Measurements from ENCODE around the gene CFAP107. TPM values are rescaled to one million over a fixed set of nuclear protein-coding genes. Genes with fewer than 3 reads are reported as not detected.

The CFAP107 gene
- total RNA-seq, result not detected

GRCh38 chr1:12745992-12746323 lies at the start of gene CFAP107:
Gene CFAP107, plus strand, starts transcription at chr1:12746200. Its CDS starts 231 bp downstream, at chr1:12746431.
- H3K4me1 ChIP-seq, result peaks cover 0 to 3% of the 10 kb centered on the region in 2 donors
- intact Hi-C loops (cut with DNase I; ENCODE audit: low total_unique reads), result no loop called here
- peaks cover 0 to 11% (median 0%) of the 10 kb centered on the region in 3 donors for H3K9me3 ChIP-seq
- H3K4me3 ChIP-seq, result no peak within 1 kb of the TSS
- no peaks in the 10 kb centered on the region for H3K36me3 ChIP-seq
- no peak for DNase-seq
- no peak within 1 kb of the TSS for H3K27ac ChIP-seq
- no peaks in the 10 kb centered on the region for H3K27me3 ChIP-seq
- in situ Hi-C loops (cut with MboI; ENCODE audit: low sequenced_read_pairs in 4 of 4), result no loop called here
- TF ChIP-seq POLR2A (IDR thresholded peaks at IDR 0.05) (no peak), CTCF (IDR thresholded peaks at IDR 0.05 in 4 of 5, conservative IDR thresholded peaks at IDR 0.05 in 1 of 5) (no peak)
- ATAC-seq, result no peak

GRCh38 chr1:12696658-12697057 lies 49.3 kb upstream of the CFAP107 start:
- Histone ChIP-seq H3K27me3 (no peaks in the 10 kb centered on the region), H3K27ac (no peak overlapping the region), H3K4me1 (peaks cover 14 to 18% of the 10 kb centered on the region in 2 donors), H3K36me3 (no peaks in the 10 kb centered on the region), H3K9me3 (no peaks in the 10 kb centered on the region), H3K4me3 (no peak overlapping the region)
- intact Hi-C loops (cut with DNase I; ENCODE audit: low total_unique reads) (no loop called here), in situ Hi-C loops (cut with MboI; ENCODE audit: low sequenced_read_pairs in 4 of 4) (no loop called here)
- TF ChIP-seq CTCF (IDR thresholded peaks at IDR 0.05 in 4 of 5, conservative IDR thresholded peaks at IDR 0.05 in 1 of 5) (no peak), POLR2A (IDR thresholded peaks at IDR 0.05) (no peak)
- ATAC-seq (no peak), DNase-seq (no peak)

- Histone ChIP-seq H3K27me3 (no peaks in the 10 kb centered on the region), H3K9me3 (no peaks in the 10 kb centered on the region), H3K4me1 (peaks cover 14 to 18% of the 10 kb centered on the region in 2 donors), H3K36me3 (no peaks in the 10 kb centered on the region), H3K27ac (no peak overlapping the region), H3K4me3 (no peak overlapping the region)
- intact Hi-C loops (cut with DNase I; ENCODE audit: low total_unique reads) (no loop called here), in situ Hi-C loops (cut with MboI; ENCODE audit: low sequenced_read_pairs in 4 of 4) (no loop called here)
- no peak for TF ChIP-seq POLR2A (IDR thresholded peaks at IDR 0.05)
- TF ChIP-seq CTCF (IDR thresholded peaks at IDR 0.05 in 4 of 5, conservative IDR thresholded peaks at IDR 0.05 in 1 of 5), result no peak
- no peak for DNase-seq
- ATAC-seq, result no peak
These were observed 48.6 kb upstream of the CFAP107 start for GRCh38 chr1:12697397-12697796.

- intact Hi-C loops (cut with DNase I; ENCODE audit: low total_unique reads), result no loop called here
- no peaks in the 10 kb centered on the region for H3K36me3 ChIP-seq
- H3K27me3 ChIP-seq, result no peaks in the 10 kb centered on the region
- H3K27ac ChIP-seq, result no peak overlapping the region
- ATAC-seq, result no peak
- no peak for DNase-seq
- no peak overlapping the region for H3K4me3 ChIP-seq
- in situ Hi-C loops (cut with MboI; ENCODE audit: low sequenced_read_pairs in 4 of 4), result no loop called here
- no peaks in the 10 kb centered on the region for H3K4me1 ChIP-seq
- no peak for TF ChIP-seq POLR2A (IDR thresholded peaks at IDR 0.05)
- TF ChIP-seq CTCF (IDR thresholded peaks at IDR 0.05 in 4 of 5, conservative IDR thresholded peaks at IDR 0.05 in 1 of 5), result no peak
- no peaks in the 10 kb centered on the region for H3K9me3 ChIP-seq
These were observed 42.1 kb upstream of the CFAP107 start for GRCh38 chr1:12703821-12704451.

GRCh38 chr1:12706061-12706460 lies 39.9 kb upstream of the CFAP107 start:
- intact Hi-C loops (cut with DNase I; ENCODE audit: low total_unique reads) (no loop called here), in situ Hi-C loops (cut with MboI; ENCODE audit: low sequenced_read_pairs in 4 of 4) (no loop called here)
- Histone ChIP-seq H3K4me3 (no peak overlapping the region), H3K4me1 (no peaks in the 10 kb centered on the region), H3K9me3 (no peaks in the 10 kb centered on the region), H3K36me3 (no peaks in the 10 kb centered on the region), H3K27me3 (no peaks in the 10 kb centered on the region), H3K27ac (no peak overlapping the region)
- ATAC-seq (no peak), DNase-seq (no peak)
- TF ChIP-seq POLR2A (IDR thresholded peaks at IDR 0.05) (no peak), CTCF (IDR thresholded peaks at IDR 0.05 in 4 of 5, conservative IDR thresholded peaks at IDR 0.05 in 1 of 5) (no peak)
